K562 (cell line): ENCODE data around the gene SPANXA1. TPM values are rescaled to one million over a fixed set of nuclear protein-coding genes. Genes with fewer than 3 reads are reported as not detected.
"Not testable (repeated sequence)": the region's sequence is repeated elsewhere in the genome, so short reads cannot be mapped to it uniquely, and the experiment has no call there.

Experiments used
- ATAC-seq: fragments of 200-7000 bp; cut with Tn5 transposase; 3 replicates; pipeline ENCODE4 v1.9.1; 2020; ENCODE audit warnings: moderate library complexity
- BruUV-seq: library from RNA; stranded (reverse); fragments of 400-500 nt; replicated peaks from 2 replicates; lab custom pipeline; 2021; lab: Mats Ljungman, UMichigan
- CTCF ChIA-PET: fragments of 300-600 bp; formaldehyde crosslinking; extraction: SDS; loops from one replicate; lab custom pipeline; 2021; ENCODE audit warnings: low intra/inter-chr PET ratio; lab: Yijun Ruan, JAX
- POLR2A ChIA-PET: fragments of 300-600, 350-650 bp; sonication (Branson Sonifier 250); formaldehyde crosslinking; extraction: SDS; loops from one replicate; lab custom pipeline; 2021; ENCODE audit warnings: antibody characterized with exemption, inconsistent platforms; lab: Yijun Ruan, JAX
- DNase-seq, 4 experiments: peaks; one replicate each; pipeline versions ENCODE4 v3.0.0 to v3.0.0-alpha.2; 2011 to 2018; ENCODE audit warnings: low spot score in 3 of 4, mixed read lengths in 3 of 4; ENCODE audit errors: extremely low read depth in 1 of 4
- FAIRE-seq: peaks from 2 replicates; lab custom pipeline; 2011; peaks lifted over from hg19 to GRCh38; lab: Jason Lieb, UNC
- H2AFZ ChIP-seq: 2 replicates; pipeline ENCODE4 v1.6.0; 2011; ENCODE audit warnings: low read depth, low read length, control low read depth, inconsistent platforms
- H3K27ac ChIP-seq: fragments of 200-600 bp; 3 replicates; pipeline ENCODE4 v1.8.0; 2011; ENCODE audit warnings: low read depth, mild to moderate bottlenecking, control low read depth, inconsistent platforms, low read length, moderate library complexity, mixed read lengths; ENCODE audit errors: extremely low read depth
- H3K27me3 ChIP-seq, 2 experiments: fragments of 300-600 bp in 1 of 2; 2 replicates in 1 of 2; 3 replicates in 1 of 2; pipeline versions ENCODE4 v1.6.0 to v1.8.0; 2011; ENCODE audit warnings: inconsistent platforms in 2 of 2, low read length in 2 of 2, mild to moderate bottlenecking in 1 of 2, mixed read lengths in 1 of 2, moderate library complexity in 1 of 2; ENCODE audit not compliant: control insufficient read depth in 2 of 2, insufficient read depth in 2 of 2
- H3K36me3 ChIP-seq: fragments of 300-600 bp; 3 replicates; pipeline ENCODE4 v1.8.0; 2011; ENCODE audit warnings: mild to moderate bottlenecking, low read length, inconsistent platforms; ENCODE audit not compliant: control insufficient read depth, insufficient read depth
- H3K4me1 ChIP-seq, 2 experiments: fragments of 200-600 bp in 1 of 2; replicated peaks in 1 of 2; 2 replicates in 1 of 2; 3 replicates in 1 of 2; pipeline versions ENCODE4 v1.5.1 to v1.8.0; 2011; ENCODE audit warnings: inconsistent platforms in 2 of 2, low read length in 2 of 2, mild to moderate bottlenecking in 1 of 2, mixed read lengths in 1 of 2, moderate library complexity in 1 of 2; ENCODE audit not compliant: control insufficient read depth in 2 of 2, insufficient read depth in 2 of 2
- H3K4me2 ChIP-seq: 2 replicates; pipeline ENCODE4 v1.6.1; 2011; ENCODE audit warnings: low read length, control low read depth, inconsistent platforms, mixed read lengths; ENCODE audit not compliant: insufficient read depth
- H3K4me3 ChIP-seq: fragments of 200-600 bp; sonication (generic), shearing (Covaris generic); 2 replicates; pipeline ENCODE4 v1.5.1; 2016; ENCODE audit warnings: control low read depth, inconsistent platforms
- H3K79me2 ChIP-seq: fragments of 200-600 bp; 3 replicates; pipeline ENCODE4 v1.8.0; 2011; ENCODE audit warnings: low read length, inconsistent platforms; ENCODE audit not compliant: control insufficient read depth, insufficient read depth
- H3K9ac ChIP-seq, 2 experiments: 2 replicates each; pipeline versions ENCODE4 v1.6.0 to v1.6.1; 2011; ENCODE audit warnings: low read depth in 2 of 2, low read length in 2 of 2, control low read depth in 1 of 2, inconsistent platforms in 1 of 2, mild to moderate bottlenecking in 1 of 2, mixed read lengths in 1 of 2; ENCODE audit not compliant: insufficient read depth in 1 of 2
- H3K9me1 ChIP-seq: one replicate; pipeline ENCODE4 v1.6.0; 2011; ENCODE audit warnings: inconsistent platforms, mild to moderate bottlenecking, low read length, moderate library complexity; ENCODE audit not compliant: control insufficient read depth, insufficient read depth
- H3K9me3 ChIP-seq: replicated peaks from 2 replicates; pipeline ENCODE4 v1.5.1; 2011; ENCODE audit warnings: low read depth, low read length, inconsistent platforms; ENCODE audit not compliant: control insufficient read depth, insufficient read depth
- H4K20me1 ChIP-seq: replicated peaks from 2 replicates; pipeline ENCODE4 v1.6.1; 2011; ENCODE audit warnings: low read length, inconsistent platforms, mixed read lengths; ENCODE audit not compliant: control insufficient read depth, insufficient read depth
- BHLHE40 ChIP-seq: IDR thresholded peaks from 2 replicates; pipeline ENCODE4 v1.6.1; 2011; ENCODE audit warnings: low read length, improper control_type of control experiment
- BRF2 ChIP-seq: IDR thresholded peaks from 3 replicates; pipeline ENCODE4 v1.6.1; 2011; ENCODE audit warnings: borderline replicate concordance, mild to moderate bottlenecking; ENCODE audit not compliant: insufficient read length, insufficient read depth
- CHCHD3 ChIP-seq: fragments of 250-450 bp; sonication (Bioruptor Pico); IDR thresholded peaks from 2 replicates; pipeline ENCODE4 v2.1.2; 2022; ENCODE audit warnings: mild to moderate bottlenecking
- LEF1 ChIP-seq: fragments of 450-650 bp; IDR thresholded peaks from 2 replicates; pipeline ENCODE4 v1.6.1; 2016; ENCODE audit warnings: mild to moderate bottlenecking
- NR2F6 ChIP-seq: fragments of 450-650 bp; formaldehyde crosslinking; IDR thresholded peaks from 2 replicates; pipeline ENCODE4 v1.4.0; 2020; ENCODE audit warnings: mild to moderate bottlenecking
- SMARCA5 ChIP-seq: fragments of 450-650 bp; IDR thresholded peaks from 2 replicates; pipeline ENCODE4 v1.6.1; 2016
- TAF9B ChIP-seq: fragments of 450-650 bp; IDR thresholded peaks from 2 replicates; pipeline ENCODE4 v1.6.1; 2018; ENCODE audit warnings: mild to moderate bottlenecking; ENCODE audit not compliant: partially characterized antibody
- WGBS: fragments of 100-300 bp; shearing (Covaris generic); methylation state at CpG from one replicate; pipeline ENCODE4 v1.1.6; 2016; ENCODE audit warnings: low coverage, mixed read lengths; ENCODE audit not compliant: insufficient coverage; ENCODE audit errors: missing lambda C conversion rate; 5-methylcytosine and 5-hydroxymethylcytosine counted together
- in situ Hi-C: fragments of 300-500 bp; cut with MboI; formaldehyde crosslinking; loops from 4 replicates; pipeline ENCODE4 v1.15.0; 2018; ENCODE audit warnings: inconsistent platforms, mixed read lengths
- intact Hi-C: fragments of 100-400 bp; cut with micrococcal nuclease; formaldehyde crosslinking; loops from 2 replicates; pipeline ENCODE4 v1.14.2; 2022
- polyA plus RNA-seq, 8 experiments: library from polyadenylated mRNA; depleted of rRNA in 4 of 8; stranded (reverse) in 5 of 8; unstranded in 3 of 8; fragments of >200 nt; fragmentation: Nextera tagmentation in 2 of 8; fragmentation: Illumina TruSeq in 1 of 8; extraction: Ambion mirVana in 2 of 8; extraction: Trizol in 1 of 8; gene quantifications; 2 replicates each; pipeline versions ENCODE4 v1.2.1 to v1.2.3, GENCODE V29; 2011 to 2014; ENCODE audit warnings: inconsistent platforms in 1 of 8, missing spikeins in 1 of 8
- total RNA-seq, 7 experiments: library from RNA; depleted of rRNA in 6 of 7; stranded (reverse); fragments of >200 nt in 6 of 7; fragmentation: Illumina TruSeq in 2 of 7; extraction: Trizol in 2 of 7; gene quantifications; 2 replicates each; pipeline versions ENCODE4 v1.2.1 to v1.2.3, GENCODE V29; 2011 to 2021; ENCODE audit warnings: low replicate concordance in 1 of 7

Gene SPANXA1
- total and polyA plus RNA-seq, 9 of the 15 experiments (the other 6 are each of a cell fraction or from before 2014, with no cell fraction given) = 0.17 to 0.22 TPM; not detected in 7

GRCh38 chrX:141609111-141609510, 24.6 kb upstream of the SPANXA1 start:
- POLR2A ChIA-PET = no interaction called here
- no peaks in the 10 kb centered on the region for H3K79me2 ChIP-seq

GRCh38 chrX:141589408-141589807, 4.9 kb upstream of the SPANXA1 start, which contains the start of gene SPANXA2:
Gene SPANXA2 (plus strand): TSS chrX:141589708. CDS start chrX:141589768, 60 bp downstream.
- CTCF ChIA-PET, DNase-seq, in situ Hi-C loops, H3K27me3 ChIP-seq, H3K9ac ChIP-seq, H3K27ac ChIP-seq, POLR2A ChIA-PET, H3K9me3 ChIP-seq, H3K4me3 ChIP-seq, H4K20me1 ChIP-seq, FAIRE-seq, H3K36me3 ChIP-seq, BruUV-seq, intact Hi-C loops, H3K79me2 ChIP-seq, ATAC-seq, H2AFZ ChIP-seq, H3K4me1 ChIP-seq, H3K9me1 ChIP-seq, H3K4me2 ChIP-seq: not testable (repeated sequence)
- no CpG with 5 or more reads among the region's 10 CpGs for WGBS

More at GRCh38 chrX:141609111-141609510, 24.6 kb upstream of the SPANXA1 start:
- Histone ChIP-seq H3K36me3 (no peaks in the 10 kb centered on the region), H3K27me3 (no peaks in the 10 kb centered on the region), H3K9me1 (no peaks in the 10 kb centered on the region), H3K4me3 (no peak overlapping the region), H3K4me1 (no peaks in the 10 kb centered on the region), H3K27ac (no peak overlapping the region), H3K9me3 (no peaks in the 10 kb centered on the region; the same call in 1 of the 2 replicates), H3K4me2 (no peak overlapping the region), H3K9ac (no peak overlapping the region), H4K20me1 (no peaks in the 10 kb centered on the region), H2AFZ (no peak overlapping the region)
- in situ Hi-C loops = no loop called here
- CTCF ChIA-PET = no interaction called here
- TF ChIP-seq CHCHD3 (CRISPR knock-in tag) = no peak
- no peak for TF ChIP-seq SMARCA5
- no peak for TF ChIP-seq BHLHE40
- TF ChIP-seq NR2F6 = no peak
- no peak for TF ChIP-seq BRF2
- no peak for TF ChIP-seq TAF9B
- no peak for TF ChIP-seq LEF1
- FAIRE-seq (no peak), DNase-seq (no peak), ATAC-seq (no peak)
- 0% methylated on average over 1 of the region's 1 CpG for WGBS
- BruUV-seq = no TSS peak
- intact Hi-C loops = no loop called here

GRCh38 chrX:141542551-141542950, 42.0 kb downstream of the SPANXA1 start:
- WGBS = 0% methylated on average over 3 of the region's 16 CpGs
- DNase-seq, H3K36me3 ChIP-seq, H3K4me2 ChIP-seq, H3K27me3 ChIP-seq, H3K9me1 ChIP-seq, H3K4me1 ChIP-seq, H3K9ac ChIP-seq, H3K4me3 ChIP-seq, H4K20me1 ChIP-seq, intact Hi-C loops, H3K27ac ChIP-seq, FAIRE-seq, H3K79me2 ChIP-seq, BruUV-seq, H2AFZ ChIP-seq, ATAC-seq, in situ Hi-C loops, H3K9me3 ChIP-seq, POLR2A ChIA-PET, CTCF ChIA-PET: not testable (repeated sequence)
